GM19468 (cell line): Measurements from ENCODE around the gene PHLDB1.
"Not testable (repeated sequence)": the region's sequence is repeated elsewhere in the genome, so short reads cannot be mapped to it uniquely, and the experiment has no call there.

Experiments
- ATAC-seq: cut with Tn5 transposase; IDR thresholded peaks from one replicate; pipeline ENCODE4 v1.9.1; 2021; ENCODE audit warnings: mild to moderate bottlenecking, moderate library complexity, moderate number of reproducible peaks; ENCODE audit not compliant: unreplicated experiment; ENCODE audit errors: extremely low read depth

PHLDB1 gene

GRCh38 chr11:118605116-118605867 is 2.1 kb upstream of the PHLDB1 start:
- no peak for ATAC-seq

GRCh38 chr11:118606157-118606843 is 1.1 kb upstream of the PHLDB1 start:
- ATAC-seq = no peak

GRCh38 chr11:118606844-118607228 is 579 bp upstream of the PHLDB1 start:
- ATAC-seq = no peak

GRCh38 chr11:118608360-118609227 is 1.2 kb downstream of the PHLDB1 start:
- ATAC-seq = no peak

GRCh38 chr11:118609380-118610224 is 2.2 kb downstream of the PHLDB1 start:
- no peak for ATAC-seq

GRCh38 chr11:118610225-118610772 is 2.9 kb downstream of the PHLDB1 start:
- ATAC-seq = no peak

- ATAC-seq = no peak
Observed at GRCh38 chr11:118610773-118611432, 3.5 kb downstream of the PHLDB1 start.

GRCh38 chr11:118611433-118611795 is 4.0 kb downstream of the PHLDB1 start:
- ATAC-seq = not testable (repeated sequence)

- no peak for ATAC-seq
Observed at GRCh38 chr11:118612378-118612777, 5.0 kb downstream of the PHLDB1 start.

- ATAC-seq = no peak
Observed at GRCh38 chr11:118614511-118614910, 7.1 kb downstream of the PHLDB1 start.

- no peak for ATAC-seq
Observed at GRCh38 chr11:118615282-118615975, 8.0 kb downstream of the PHLDB1 start.

GRCh38 chr11:118615976-118616371 is 8.6 kb downstream of the PHLDB1 start:
- no peak for ATAC-seq

GRCh38 chr11:118618115-118618990 is 10.9 kb downstream of the PHLDB1 start:
- ATAC-seq = no peak

- no peak for ATAC-seq
Observed at GRCh38 chr11:118618991-118619375, 11.6 kb downstream of the PHLDB1 start.

- ATAC-seq = no peak
Observed at GRCh38 chr11:118619444-118620197, 12.2 kb downstream of the PHLDB1 start.

- no peak for ATAC-seq
Observed at GRCh38 chr11:118620529-118621070, 13.2 kb downstream of the PHLDB1 start.
